HG02678 (cell line): ENCODE results near the gene GPLD1.
"Not testable (repeated sequence)": the region's sequence is repeated elsewhere in the genome, so short reads cannot be mapped to it uniquely, and the experiment has no call there.

Experiments
- ATAC-seq: cut with Tn5 transposase; IDR thresholded peaks from one replicate; pipeline ENCODE4 v1.9.1; 2021; ENCODE audit warnings: mild to moderate bottlenecking, moderate library complexity; ENCODE audit not compliant: unreplicated experiment

Gene GPLD1

GRCh38 chr6:24489470-24489869, at the start of gene GPLD1:
Gene GPLD1 (minus strand): TSS chr6:24489578. CDS start chr6:24489511, 67 bp downstream.
- ATAC-seq: no peak

GRCh38 chr6:24537771-24538385, 48.5 kb upstream of the GPLD1 start:
- no peak for ATAC-seq

- no peak for ATAC-seq
These were observed 47.8 kb upstream of the GPLD1 start for GRCh38 chr6:24537082-24537699.

- no peak for ATAC-seq
These were observed 47.1 kb upstream of the GPLD1 start for GRCh38 chr6:24536466-24536865.

- ATAC-seq: no peak
These were observed 45.8 kb upstream of the GPLD1 start for GRCh38 chr6:24535210-24535609.

GRCh38 chr6:24534329-24534728, 45.0 kb upstream of the GPLD1 start:
- no peak for ATAC-seq

GRCh38 chr6:24529985-24530384, 40.6 kb upstream of the GPLD1 start:
- ATAC-seq: no peak

- no peak for ATAC-seq
These were observed 35.4 kb upstream of the GPLD1 start for GRCh38 chr6:24524805-24525204.

GRCh38 chr6:24524329-24524728, 35.0 kb upstream of the GPLD1 start:
- no peak for ATAC-seq

- peak; percentile 57 for ATAC-seq
These were observed 33.1 kb upstream of the GPLD1 start for GRCh38 chr6:24522228-24523176.

- ATAC-seq: peak; percentile 51
These were observed 31.7 kb upstream of the GPLD1 start for GRCh38 chr6:24520929-24521546.

- peak; percentile 69 for ATAC-seq
These were observed 28.5 kb upstream of the GPLD1 start for GRCh38 chr6:24517659-24518543.

GRCh38 chr6:24513602-24514001, 24.2 kb upstream of the GPLD1 start:
- peak; percentile 77 for ATAC-seq

- not testable (repeated sequence) for ATAC-seq
These were observed 22.6 kb upstream of the GPLD1 start for GRCh38 chr6:24511976-24512375.

- ATAC-seq: no peak
These were observed 17.6 kb upstream of the GPLD1 start for GRCh38 chr6:24506814-24507520.

GRCh38 chr6:24504649-24505586, 15.5 kb upstream of the GPLD1 start:
- no peak for ATAC-seq

- ATAC-seq: no peak
These were observed 14.9 kb upstream of the GPLD1 start for GRCh38 chr6:24504287-24504648.

- ATAC-seq: no peak
These were observed 12.5 kb upstream of the GPLD1 start for GRCh38 chr6:24501914-24502313.

- no peak for ATAC-seq
These were observed 12.0 kb upstream of the GPLD1 start for GRCh38 chr6:24501374-24501773.
